NCI-H146 treated with DMSO at 0.1 percent for 48 hours (cell line): ENCODE measurements around the gene GNGT1.

Experiments
- DNase-seq: peaks from one replicate; lab custom pipeline; 2025; ENCODE audit not compliant: unreplicated experiment; lab: John Stamatoyannopoulos, UW

The GNGT1 gene

DNA sequence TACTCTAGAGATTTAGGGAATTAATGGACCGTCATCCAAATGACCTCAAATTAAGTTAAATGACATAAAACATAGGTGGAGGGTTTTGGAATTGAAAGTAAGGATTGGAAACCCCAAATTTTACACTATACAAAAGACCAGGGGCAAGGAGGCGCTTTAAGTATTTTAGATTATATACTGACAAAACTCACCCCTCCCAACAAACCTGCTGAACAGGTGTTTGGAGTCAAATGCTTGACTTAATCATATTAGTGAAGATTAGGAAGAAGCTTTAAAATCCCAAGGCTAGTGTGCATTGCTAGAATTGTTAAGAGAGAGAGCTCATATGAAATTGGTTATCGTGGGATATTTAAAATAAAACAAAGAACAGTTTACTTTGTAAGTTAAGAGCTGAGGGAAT lies at the start of gene GNGT1:
TSS of gene GNGT1 (plus strand) at position 301 of the 400 bp plus-strand sequence. CDS start 180 bp downstream, outside the sequence.
- no peak for DNase-seq

DNA sequence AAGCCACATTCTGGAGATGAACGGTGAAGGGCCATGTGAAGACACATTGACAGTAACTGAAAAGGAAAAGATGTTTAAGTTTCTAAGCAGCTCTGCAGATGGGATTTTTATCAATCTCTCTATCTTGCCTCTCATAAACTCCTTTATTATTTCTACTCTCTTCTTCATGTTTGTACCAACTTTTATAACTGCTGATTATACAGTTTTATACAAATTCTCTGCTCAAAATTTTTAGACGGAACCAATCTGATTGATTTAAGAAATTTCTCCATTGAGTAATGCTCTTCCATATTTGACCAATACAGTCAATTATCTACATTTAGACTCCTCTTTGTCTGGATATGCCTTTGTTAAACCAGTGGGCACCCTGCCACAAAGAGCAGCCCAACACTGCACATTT lies 47.5 kb upstream of the GNGT1 start:
- DNase-seq: no peak

DNA sequence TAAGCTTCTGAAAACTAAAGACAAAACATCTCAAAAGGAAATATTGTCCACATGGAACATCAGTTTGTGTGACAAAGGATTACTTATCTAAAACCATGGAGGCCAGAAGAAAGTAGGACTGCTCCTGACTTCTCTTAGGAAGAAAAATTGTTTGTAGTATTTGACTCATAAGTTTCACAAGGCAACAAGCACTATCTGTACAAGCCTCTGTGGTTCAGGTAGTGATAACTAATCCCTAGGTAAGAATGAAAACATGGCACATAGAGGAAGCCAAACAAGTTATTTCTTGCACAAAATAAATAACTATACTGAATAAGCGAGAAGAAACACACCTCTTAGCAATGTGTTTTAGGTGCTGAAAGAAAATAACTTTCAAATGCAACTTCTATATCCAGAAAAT lies 46.1 kb upstream of the GNGT1 start:
- DNase-seq: no peak

DNA sequence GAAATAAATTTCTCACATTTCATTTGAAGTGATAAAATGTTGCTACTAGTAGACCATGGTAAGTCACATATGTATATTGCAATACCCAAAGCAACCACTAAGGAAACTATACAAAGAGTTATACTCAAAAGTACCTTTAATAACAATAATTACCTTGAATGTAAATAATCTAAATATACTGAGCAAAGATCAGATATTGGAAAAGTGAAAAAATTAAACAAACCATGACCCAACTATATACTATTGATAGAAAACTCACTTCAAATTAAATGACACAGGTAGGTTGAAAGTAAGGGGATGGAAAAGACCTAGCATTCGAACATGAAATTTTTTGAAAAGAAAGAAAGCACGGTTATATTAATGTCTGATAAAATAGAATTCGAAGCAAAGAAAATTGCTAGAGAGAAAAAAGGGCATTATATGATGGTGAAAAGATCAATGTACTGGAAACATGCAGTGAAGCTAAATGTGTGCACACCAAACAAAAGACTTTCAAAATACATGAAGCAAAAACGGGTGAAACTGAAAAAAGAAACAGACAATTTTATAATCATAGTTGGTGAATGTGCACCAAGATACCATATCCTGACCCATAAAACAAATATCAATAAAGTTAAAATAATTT lies 44.9 kb upstream of the GNGT1 start:
- no peak for DNase-seq

DNA sequence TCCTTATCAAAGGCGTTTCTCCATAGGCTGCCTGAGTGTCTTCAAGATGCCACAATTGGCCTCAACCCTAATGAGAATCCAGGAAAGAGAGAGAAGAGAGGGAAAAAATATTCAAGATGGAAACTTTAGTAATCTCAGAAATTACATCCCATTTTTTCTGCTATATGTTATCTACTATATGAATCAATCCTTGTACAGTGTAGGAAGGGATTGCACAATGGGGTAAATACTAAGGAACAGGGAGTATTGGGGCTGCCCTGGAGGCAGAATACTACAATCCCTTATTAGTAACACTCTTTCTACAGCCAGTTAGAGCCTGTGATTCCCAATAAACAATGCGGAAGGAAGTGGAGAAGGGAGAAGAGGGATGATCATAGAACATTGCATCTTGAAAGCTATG lies 43.7 kb upstream of the GNGT1 start:
- DNase-seq: no peak

DNA sequence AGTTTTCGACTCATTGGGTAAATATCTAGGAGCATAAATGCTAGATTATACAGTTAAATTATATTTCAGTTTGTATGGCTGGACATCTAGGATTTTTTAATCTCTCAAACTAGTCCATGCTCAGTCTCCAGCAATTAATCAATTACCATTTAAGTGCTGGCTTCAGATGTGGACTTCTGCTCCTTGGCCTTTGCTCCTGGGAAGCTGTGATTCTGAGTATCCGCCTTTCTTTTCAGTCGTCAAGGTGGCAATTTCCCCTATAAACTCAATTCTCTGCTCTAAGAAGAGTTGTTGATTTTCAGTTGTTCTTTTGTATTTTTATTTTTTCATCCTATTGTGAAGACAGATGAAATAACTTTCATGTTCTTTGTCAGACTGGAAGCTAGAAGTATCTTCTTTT lies 39.5 kb upstream of the GNGT1 start:
- DNase-seq: no peak

DNA sequence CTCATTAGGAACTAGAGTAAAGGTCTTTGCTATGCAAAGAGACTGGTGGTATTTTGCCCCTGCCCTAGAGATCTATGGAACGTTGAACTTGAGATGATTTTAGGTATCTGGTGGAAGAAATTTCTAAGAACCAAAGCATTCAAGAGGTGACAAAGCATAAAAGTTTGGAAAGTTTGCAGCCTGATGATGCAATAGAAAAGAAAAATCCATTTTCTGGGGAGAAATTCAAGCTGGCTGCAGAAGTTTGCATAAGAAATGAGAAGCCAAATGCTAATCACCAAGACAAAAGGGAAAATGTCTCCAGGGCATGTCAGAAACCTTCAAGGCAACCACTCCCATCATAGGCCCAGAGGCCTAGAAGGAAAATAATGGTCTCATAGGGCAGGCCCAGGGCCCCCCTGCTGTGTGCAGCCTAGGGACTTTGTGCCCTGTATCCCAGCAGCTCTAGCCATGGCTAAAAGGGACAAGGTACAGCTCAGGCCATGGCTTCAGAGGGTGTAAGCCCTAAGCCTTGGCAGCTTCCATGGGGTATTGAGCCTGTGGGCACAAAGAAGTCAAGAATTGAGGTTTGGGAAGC lies 32.3 kb upstream of the GNGT1 start:
- no peak for DNase-seq

DNA sequence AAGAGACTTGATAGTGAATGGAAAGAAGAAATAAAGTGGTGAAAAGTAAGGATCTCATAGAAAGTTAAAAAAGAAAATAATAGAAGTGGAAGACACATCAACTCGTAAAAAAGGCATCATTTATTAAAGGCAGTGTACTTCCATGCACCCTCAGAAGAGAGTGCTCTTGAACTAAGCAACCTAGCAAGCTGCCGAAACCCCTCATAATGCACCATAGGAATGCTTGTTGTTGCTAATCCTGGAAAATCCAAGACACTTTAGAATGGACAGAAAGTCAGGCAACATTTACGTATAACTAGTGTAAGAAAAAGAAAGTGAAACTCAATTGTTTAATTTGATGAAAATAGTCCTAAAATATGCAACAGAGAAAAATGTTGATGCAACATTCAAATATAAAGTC lies 28.6 kb upstream of the GNGT1 start:
- no peak for DNase-seq

DNA sequence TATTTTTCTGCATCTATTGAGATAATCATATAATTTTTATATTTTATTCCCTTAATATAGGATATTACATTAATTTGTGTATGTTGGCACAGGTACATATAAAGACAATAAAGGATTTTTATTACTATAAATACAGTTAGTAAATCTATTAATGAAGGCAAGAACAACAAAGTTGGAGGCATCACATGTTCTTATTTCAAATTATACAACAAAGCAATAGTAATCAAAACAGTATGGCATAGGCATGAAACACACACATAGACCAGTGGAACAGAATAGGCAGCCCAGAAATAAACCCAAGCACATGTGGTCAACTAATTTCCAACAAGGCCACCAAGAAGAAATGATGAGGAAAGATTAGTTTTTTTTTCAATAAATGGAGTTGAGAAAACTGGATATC lies 27.0 kb upstream of the GNGT1 start:
- no peak for DNase-seq

DNA sequence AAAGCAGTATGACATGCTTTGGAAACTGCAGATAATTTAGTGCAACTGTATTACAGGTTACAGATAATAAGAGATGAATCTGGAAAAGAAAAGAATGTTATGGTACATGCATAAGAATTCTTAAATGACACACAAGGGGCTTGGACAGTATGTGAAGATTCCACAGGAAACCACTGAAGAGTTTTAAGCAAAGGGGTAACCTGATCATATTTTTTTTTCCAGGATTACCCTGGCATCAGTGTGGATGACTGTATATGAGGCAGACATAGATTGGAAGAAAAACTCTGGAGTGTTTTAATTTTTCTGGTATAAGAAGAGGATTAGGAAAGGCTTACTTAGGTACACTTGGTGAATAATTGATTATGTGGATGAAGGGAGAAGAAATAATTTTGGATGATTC lies 23.9 kb upstream of the GNGT1 start:
- DNase-seq: no peak

DNA sequence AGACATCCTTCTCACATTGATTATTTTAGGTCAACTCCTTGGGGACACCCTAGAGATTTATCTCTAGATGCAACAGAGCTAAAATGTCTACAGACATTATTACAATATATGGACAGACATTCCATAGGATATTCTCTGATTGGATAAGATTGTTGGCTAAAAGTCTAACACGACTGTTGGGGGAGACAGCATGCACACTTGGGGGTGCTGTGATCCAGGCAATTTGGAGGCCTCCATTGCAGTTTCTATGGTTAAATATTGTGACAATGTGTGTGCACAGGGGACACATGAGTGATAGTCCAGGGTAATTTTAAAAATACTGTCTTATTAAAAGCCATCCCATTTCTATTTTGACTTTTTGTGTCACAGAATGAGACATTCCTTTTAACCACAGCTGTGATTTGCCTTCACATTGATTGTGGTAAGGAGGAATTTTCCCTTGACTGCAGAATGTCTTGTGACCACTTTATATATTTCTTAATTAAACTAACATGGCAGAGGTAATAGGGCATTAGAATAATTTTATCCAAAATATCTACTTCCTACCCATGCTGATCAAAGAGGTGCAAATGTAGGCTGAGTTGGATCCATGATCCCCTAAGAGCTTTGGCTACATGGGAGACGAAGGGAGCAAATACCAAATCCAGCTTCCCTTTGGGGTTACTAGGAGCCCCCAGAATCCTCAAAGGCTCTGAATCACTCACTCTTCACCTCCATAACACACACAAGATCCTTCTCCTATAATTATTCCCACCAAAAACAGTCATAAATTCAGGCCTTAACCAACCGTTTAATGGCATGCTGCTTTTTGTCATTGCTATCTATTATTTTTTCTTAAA lies 23.1 kb upstream of the GNGT1 start:
- DNase-seq: no peak

DNA sequence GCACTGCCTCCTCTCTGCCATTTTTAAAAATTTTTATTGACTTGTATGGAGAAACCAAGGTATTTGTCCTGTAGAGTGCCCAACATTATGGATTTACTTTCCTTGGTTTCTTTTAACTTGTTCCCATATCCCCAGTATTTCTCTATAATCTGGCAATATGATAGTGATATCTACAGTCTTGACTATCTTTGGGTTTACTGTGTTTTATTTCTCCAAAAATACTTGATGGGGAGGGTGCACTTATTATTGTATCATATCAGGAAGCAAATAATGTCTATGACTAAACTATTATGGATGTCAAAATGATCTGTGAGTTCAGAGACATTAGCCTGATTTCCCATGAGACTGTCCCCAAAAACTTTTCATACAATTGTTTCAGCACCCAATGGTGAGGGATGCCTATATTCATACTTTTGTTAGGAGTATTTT lies 22.4 kb upstream of the GNGT1 start:
- DNase-seq: no peak

DNA sequence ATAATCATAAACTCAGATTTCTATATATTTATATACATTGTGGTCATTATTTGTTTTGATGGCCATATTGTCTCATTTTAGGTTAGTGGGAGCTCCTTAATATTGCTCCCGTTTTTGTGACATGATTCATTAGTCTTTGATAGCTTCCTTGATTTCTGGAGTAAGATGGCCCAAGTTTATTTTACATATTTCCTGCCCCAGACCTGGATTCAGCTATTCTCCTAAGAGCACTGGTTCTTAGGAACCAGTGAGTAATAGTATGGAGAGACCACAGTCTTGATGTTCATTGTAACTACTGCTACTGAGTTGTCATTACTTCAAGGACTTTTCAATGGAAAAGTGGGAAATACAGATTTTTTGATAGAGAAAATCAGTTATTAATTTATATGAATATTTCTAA lies 21.8 kb upstream of the GNGT1 start:
- no peak for DNase-seq

DNA sequence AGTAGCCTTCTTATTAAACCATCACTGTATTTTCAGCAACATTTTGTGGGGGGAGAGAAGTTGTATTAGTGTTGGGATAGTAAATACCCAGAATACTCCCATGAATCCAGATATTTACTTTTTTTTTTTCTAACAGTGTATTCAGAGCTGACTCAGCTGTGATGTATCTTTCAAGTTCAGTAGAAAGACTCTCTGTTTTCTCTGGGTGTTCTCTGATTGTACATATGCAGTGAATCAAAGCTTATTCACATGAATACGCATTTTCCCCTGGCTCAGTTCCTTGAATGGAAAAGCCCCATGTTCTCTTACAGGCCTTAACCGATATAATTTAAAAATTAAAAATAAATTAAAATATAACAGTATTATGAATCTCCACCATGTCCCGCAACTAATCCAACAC lies 17.1 kb upstream of the GNGT1 start:
- DNase-seq: no peak

DNA sequence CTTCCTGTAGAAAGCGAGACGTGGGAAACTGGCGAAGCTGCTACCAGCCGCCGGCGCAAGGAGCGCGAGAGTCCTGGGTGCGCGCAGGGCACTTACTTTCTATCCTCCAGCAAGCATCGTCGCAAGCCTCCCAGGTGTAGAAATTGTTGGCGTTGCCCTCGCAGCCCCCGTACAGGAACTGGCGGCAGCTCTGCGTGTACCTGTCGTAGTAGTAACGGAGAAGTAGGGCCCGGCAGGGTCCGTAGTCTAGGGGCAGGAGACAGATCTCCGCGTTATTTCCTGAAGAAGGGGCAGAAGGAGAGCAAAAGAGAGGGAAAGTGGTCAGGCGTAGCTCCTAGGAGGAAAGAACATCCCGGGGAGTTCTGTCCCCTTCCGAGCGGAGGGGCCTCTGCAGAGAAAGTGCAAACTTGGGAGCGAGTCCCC lies 16.3 kb upstream of the GNGT1 start:
- no peak for DNase-seq

DNA sequence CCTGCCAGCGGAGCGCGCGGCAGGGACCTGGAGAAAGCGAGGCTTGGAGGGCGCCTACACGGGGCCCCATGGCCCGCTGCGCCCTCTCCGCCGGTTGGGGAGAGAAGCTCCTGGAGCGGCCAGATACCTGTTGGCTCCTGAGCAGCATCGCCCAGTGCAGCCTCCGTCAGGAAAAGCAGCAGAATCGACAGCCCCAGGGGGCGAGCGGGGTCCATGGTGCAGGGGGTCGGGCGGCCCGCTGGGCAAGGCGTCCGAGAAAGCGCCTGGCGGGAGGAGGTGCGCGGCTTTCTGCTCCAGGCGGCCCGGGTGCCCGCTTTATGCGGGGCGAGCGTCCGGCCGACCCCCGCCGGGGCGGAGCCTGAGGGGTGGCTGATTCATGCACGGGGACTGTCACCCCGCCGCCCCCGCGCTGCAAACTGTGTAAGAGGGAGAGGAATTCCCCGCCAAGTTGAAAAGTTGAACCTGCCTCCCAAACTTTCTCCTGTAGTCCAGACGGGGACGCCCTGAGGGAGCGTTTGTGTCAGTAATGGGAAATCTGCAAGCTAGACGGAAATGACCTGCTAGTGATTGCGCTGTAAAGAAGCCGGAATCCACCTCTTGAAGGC lies 15.8 kb upstream of the GNGT1 start, which contains the start of gene TFPI2:
TSS of gene TFPI2 (minus strand) at position 290 of the 605 bp plus-strand sequence. CDS start at position 215, 75 bp downstream.
- DNase-seq: no peak

DNA sequence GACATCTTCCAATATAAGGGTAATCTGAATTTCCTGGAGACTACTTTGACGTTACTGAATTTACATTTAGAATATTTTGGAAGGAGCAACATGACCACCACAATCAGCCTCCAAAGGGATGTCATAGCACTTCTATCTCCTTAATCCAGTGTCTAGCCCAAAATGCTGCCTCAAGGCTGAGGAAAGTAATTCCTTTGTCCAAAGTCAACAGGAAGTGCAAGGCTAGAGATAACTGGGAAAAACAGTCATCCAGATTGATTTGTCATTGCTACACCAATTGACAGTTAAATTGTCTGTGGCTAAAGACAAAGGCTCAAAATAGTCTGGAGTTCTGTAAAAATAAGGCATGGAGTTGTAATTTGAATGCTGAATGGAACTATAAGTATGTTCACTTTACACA lies 11.9 kb upstream of the GNGT1 start:
- no peak for DNase-seq

DNA sequence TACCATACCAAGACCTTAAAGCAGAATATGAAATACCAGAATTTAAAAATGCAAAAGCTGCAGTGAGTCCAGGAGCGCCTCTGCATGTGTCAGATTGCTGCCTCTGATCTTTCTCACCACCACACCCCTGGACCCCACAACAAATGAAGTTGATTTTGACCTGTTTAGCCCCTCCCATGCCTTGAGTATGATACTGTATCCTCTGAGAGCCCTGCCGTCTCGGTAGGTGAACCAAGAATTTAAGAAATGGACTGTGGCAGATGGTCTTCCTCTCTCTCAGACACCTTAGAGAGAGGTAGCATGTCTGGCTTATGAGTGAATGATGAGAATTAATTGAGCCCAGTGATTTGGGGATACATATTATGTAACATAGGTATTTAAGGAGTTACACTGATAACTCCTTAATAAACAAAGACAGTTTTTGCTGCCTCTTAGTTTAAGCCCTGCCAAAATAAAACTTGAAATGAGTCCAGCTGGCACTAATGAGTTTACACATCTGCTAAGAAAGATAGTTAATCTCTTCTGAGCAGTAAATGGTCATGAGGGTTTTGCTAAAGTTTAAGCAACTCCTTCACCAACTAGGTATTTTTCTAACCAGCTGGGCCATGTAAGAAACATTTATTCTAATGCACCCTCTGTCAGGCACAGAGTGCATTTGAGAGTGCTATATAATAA lies 11.3 kb upstream of the GNGT1 start:
- no peak for DNase-seq

DNA sequence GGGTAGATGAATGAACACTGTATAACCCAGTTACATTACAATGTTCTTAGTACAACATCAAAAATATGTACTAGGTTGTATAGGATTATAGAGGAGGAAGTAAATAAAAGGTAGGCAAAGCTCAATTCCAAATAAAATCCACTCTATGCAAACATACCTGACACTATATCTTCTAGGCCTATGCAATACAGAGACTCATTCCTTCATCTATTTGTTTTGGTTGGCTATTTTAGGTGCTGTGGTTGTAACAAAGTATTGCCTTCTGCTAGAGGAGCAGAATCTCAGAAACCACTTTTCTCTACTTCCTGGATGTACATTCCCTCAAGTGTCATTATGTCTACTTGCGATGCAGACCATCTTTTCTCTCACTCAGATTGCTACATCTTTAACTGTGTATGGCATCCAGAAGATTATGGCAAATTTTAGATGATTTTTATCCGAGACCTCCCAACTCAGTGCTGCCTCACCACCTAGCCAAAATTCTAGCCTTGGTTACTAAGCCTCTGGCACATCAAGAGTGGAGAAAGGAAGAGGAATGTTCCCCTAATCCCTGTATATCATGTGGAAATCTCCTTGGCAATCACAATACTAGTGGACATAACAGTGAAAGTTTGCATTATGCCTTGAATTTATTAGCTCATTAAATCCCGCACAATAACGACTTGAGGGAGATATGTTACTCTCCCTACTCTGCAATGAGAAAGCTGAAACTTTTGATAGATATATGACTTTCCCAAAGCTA lies 10.3 kb upstream of the GNGT1 start:
- no peak for DNase-seq

DNA sequence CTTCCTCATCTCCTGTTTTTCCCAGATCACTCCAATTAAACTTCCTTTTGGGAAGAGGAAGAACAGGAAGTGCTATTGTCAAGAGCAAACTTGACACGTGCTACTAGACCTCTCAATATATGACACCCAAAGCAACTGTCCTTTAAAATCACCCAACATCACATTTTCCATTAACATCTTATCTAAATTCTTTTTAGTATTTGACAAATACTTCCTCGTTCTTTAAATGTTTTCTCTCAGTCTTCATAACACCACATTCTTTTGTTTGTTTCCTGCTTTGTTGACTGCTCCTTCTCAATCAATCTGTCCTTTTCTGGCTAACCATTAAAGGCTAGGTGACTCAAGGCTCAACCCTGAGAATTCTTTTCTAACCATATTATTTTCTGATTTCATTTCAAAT lies 8.7 kb upstream of the GNGT1 start:
- DNase-seq: no peak
